ENCODE data around the gene EPDR1. TPM values are rescaled to one million over a fixed set of nuclear protein-coding genes. Genes with fewer than 3 reads are reported as not detected.

EPDR1 gene
- 10 to 100 TPM; 19.7 to 24.0 (median 22.9) TPM for total RNA-seq
- 13.9 TPM for polyA plus RNA-seq
- long read RNA-seq, donor 1, transcript EPDR1-201 (3 exons, 2,599 nt): major isoform, 60 of 66 reads
- long read RNA-seq, donor 1, partial matches to known transcripts: 2 of 66 reads
- long read RNA-seq, donor 1, other reads (novel, unspliced or antisense): 1 of 66 reads
- long read RNA-seq, donor 2, transcript EPDR1-201 (3 exons, 2,599 nt): major isoform, 15 of 19 reads
- long read RNA-seq, donor 2, partial matches to known transcripts: 0 of 19 reads
- long read RNA-seq, donor 2, other reads (novel, unspliced or antisense): 2 of 19 reads
- long read RNA-seq, donor 3, transcript EPDR1-201 (3 exons, 2,599 nt): major isoform, 29 of 33 reads
- long read RNA-seq, donor 3, partial matches to known transcripts: 1 of 33 reads
- long read RNA-seq, donor 3, other reads (novel, unspliced or antisense): 2 of 33 reads
- long read RNA-seq, donor 4, transcript EPDR1-201 (3 exons, 2,599 nt): major isoform, 23 of 27 reads
- long read RNA-seq, donor 4, partial matches to known transcripts: 0 of 27 reads
- long read RNA-seq, donor 4, other reads (novel, unspliced or antisense): 0 of 27 reads

DNA sequence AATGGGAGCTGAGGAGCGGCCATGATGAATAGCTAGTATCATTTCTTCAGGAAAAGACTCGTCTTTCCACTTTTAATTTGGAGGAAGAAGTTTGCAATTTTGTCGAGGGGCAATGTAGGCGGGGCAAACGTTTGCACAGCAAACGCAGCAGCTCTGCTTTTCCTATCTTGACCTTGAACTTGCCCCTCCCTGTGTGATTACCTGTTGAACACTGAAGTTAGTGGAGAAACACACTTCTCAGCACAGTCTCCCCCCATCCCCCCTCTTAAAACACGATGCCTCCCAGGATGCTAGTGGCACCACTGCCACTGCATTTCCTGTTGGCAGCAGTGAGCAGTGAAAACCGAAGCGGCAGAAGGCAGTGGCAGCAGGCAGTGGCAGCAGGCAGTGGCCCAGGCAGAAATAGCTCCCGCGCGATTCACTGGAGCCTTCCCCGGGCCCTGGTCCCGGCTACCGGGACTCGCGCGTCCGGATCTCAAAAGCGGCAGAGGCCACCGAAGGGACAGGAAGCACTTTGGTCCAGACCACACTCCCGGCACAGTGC, at the start of gene EPDR1:
EPDR1 (plus strand) TSS at position 336 of the 544 bp plus-strand sequence. CDS start 300 bp downstream, outside the sequence.
- ATAC-seq (peak; percentile 70 to 71), DNase-seq (peak; percentile 54 to 84 (median 84))
- intact Hi-C loops (cut with DNase I): no loop called here
- 14% methylated on average over 22 of the region's 22 CpGs for WGBS
- H3K4me1 ChIP-seq (ENCODE audit: control insufficient read depth, insufficient read depth, low read length): no peaks in the 10 kb centered on the region
- H3K9me3 ChIP-seq (ENCODE audit: control insufficient read depth, low read length): no peaks in the 10 kb centered on the region
- H3K4me3 ChIP-seq (ENCODE audit: low read length): peak within 1 kb of the TSS; percentile 46
- H3K27ac ChIP-seq (ENCODE audit: low read length): peak within 1 kb of the TSS; percentile 26
- no peaks in the 10 kb centered on the region for H3K27me3 ChIP-seq (ENCODE audit: control insufficient read depth, insufficient read depth)

DNA sequence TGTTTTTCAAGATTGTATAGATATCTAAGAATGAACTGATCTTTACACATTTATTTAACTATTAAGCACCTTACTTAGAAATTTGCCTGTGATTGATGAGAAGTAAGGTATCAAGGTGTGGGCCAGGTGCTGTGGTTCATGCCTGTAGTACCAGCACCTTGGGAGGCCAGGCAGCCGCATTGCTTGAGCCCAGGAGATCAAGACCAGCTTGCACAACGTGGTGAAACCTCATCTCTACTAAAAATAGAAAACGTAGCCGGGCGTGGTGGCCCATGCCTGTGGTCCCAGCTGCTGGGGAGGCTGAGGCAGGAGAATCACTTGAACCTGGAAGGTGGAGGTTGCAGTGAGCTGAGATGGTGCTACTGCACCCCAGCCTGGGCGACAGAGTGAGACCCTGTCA, 38.4 kb upstream of the EPDR1 start:
- intact Hi-C loops (cut with DNase I): no loop called here
- WGBS: 88% methylated on average over 6 of the region's 6 CpGs
- Histone ChIP-seq H3K4me1 (ENCODE audit: control insufficient read depth, insufficient read depth, low read length) (no peaks in the 10 kb centered on the region), H3K4me3 (ENCODE audit: low read length) (no peak overlapping the region), H3K9me3 (ENCODE audit: control insufficient read depth, low read length) (no peaks in the 10 kb centered on the region), H3K27ac (ENCODE audit: low read length) (no peak overlapping the region), H3K27me3 (ENCODE audit: control insufficient read depth, insufficient read depth) (no peaks in the 10 kb centered on the region)
- DNase-seq (no peak), ATAC-seq (no peak)

DNA sequence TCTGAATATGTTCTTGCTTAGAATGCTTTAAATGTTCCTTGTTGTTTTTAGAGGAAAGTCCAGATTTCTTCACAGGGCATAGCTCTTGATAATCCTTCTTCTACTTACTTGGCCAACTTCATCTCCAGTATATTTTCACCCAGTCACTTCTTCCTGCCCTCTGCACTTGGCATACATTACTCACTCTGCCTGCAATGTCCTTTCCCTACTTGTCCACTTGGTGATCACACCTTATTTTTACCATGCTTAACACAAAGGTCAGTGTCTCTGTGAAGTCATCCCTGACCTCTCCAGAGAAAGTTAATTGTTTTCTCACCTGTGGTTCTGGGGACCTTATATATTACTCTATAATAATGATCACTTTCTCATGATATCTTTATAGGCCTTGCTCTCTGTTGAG, 27.1 kb upstream of the EPDR1 start:
- ATAC-seq (no peak), DNase-seq (no peak)
- Histone ChIP-seq H3K4me1 (ENCODE audit: control insufficient read depth, insufficient read depth, low read length) (no peaks in the 10 kb centered on the region), H3K27ac (ENCODE audit: low read length) (no peak overlapping the region), H3K27me3 (ENCODE audit: control insufficient read depth, insufficient read depth) (no peaks in the 10 kb centered on the region), H3K9me3 (ENCODE audit: control insufficient read depth, low read length) (no peaks in the 10 kb centered on the region), H3K4me3 (ENCODE audit: low read length) (no peak overlapping the region)
- intact Hi-C loops (cut with DNase I): no loop called here

DNA sequence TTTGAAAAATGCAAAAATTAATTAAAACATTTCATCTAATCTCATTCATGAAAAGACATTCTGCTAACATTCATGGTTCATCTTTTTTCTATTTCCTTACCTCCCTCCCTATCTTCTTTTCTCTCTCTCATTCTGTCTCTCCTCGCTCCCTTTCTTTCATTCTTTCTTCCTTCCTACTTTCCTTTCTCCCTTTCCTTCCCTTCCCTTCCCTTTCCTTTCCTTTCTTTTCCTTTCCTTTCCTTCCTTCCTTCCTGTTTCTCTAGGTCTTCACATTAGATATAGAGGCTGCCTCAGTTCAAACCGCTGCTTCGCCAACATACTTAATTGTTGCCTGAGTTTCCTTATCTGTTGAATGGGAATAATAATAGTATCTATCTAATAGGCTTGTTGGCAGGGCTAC, 25.8 kb upstream of the EPDR1 start:
- Histone ChIP-seq H3K27ac (ENCODE audit: low read length) (no peak overlapping the region), H3K27me3 (ENCODE audit: control insufficient read depth, insufficient read depth) (no peaks in the 10 kb centered on the region), H3K4me1 (ENCODE audit: control insufficient read depth, insufficient read depth, low read length) (no peaks in the 10 kb centered on the region), H3K9me3 (ENCODE audit: control insufficient read depth, low read length) (no peaks in the 10 kb centered on the region), H3K4me3 (ENCODE audit: low read length) (no peak overlapping the region)
- WGBS: 66% methylated on average over 3 of the region's 3 CpGs
- ATAC-seq: no peak
- no peak for DNase-seq
- intact Hi-C loops (cut with DNase I): no loop called here

GRCh38 chr7:37899712-37900247, 20.7 kb upstream of the EPDR1 start:
- WGBS: 71% methylated on average over 3 of the region's 3 CpGs
- intact Hi-C loops (cut with DNase I): loop anchor here in 3 of 4 donors (5.0 to 10.0 kb wide), 3 partner anchors 205 to 325 kb away; no protein-coding TSS in a partner anchor
- no peak for DNase-seq

DNA sequence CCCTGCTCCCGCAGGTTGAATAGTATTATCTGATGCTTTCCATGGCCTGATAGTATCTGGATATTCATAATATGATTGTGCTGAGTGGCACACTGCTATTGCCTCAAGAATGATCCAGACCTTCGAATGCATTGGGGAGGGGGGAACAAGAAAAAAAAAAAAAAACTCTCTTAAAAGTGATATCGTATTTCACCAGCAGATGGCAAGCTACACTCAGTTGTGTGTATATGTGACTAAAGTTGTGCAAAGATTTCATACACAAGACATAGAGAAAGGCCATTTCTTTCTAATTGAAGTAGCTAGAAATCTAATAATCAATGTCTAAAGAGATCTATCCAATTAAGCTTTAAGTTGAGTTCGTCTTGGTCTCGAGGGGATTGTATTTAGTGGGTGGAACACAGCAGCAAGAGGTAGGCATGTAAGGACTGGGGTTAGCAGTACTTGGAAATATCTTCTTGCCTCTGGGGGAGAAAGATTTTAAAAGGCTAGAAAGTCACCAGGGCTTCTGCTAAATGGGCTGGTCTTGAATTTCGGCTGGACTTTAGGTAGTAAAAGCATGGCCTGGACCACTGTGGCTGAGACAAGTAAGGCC, 19.1 kb upstream of the EPDR1 start:
- H3K4me1 ChIP-seq (ENCODE audit: control insufficient read depth, insufficient read depth, low read length): no peaks in the 10 kb centered on the region
- no peaks in the 10 kb centered on the region for H3K27me3 ChIP-seq (ENCODE audit: control insufficient read depth, insufficient read depth)
- no peak overlapping the region for H3K4me3 ChIP-seq (ENCODE audit: low read length)
- WGBS: 18% methylated on average over 6 of the region's 6 CpGs
- ATAC-seq (peak; percentile 47 to 55), DNase-seq (no peak)
- no peak overlapping the region for H3K27ac ChIP-seq (ENCODE audit: low read length)
- intact Hi-C loops (cut with DNase I): loop anchor here in 3 of 4 donors (5.0 to 10.0 kb wide), 3 partner anchors 203 to 323 kb away; no protein-coding TSS in a partner anchor
- H3K9me3 ChIP-seq (ENCODE audit: control insufficient read depth, low read length): no peaks in the 10 kb centered on the region

More at GRCh38 chr7:37899712-37900247, 20.7 kb upstream of the EPDR1 start:
- Histone ChIP-seq H3K4me3 (ENCODE audit: low read length) (no peak overlapping the region), H3K27me3 (ENCODE audit: control insufficient read depth, insufficient read depth) (no peaks in the 10 kb centered on the region), H3K9me3 (ENCODE audit: control insufficient read depth, low read length) (no peaks in the 10 kb centered on the region), H3K27ac (ENCODE audit: low read length) (no peak overlapping the region), H3K4me1 (ENCODE audit: control insufficient read depth, insufficient read depth, low read length) (no peaks in the 10 kb centered on the region)
- no peak for ATAC-seq

GRCh38 chr7:37901890-37902524, 18.4 kb upstream of the EPDR1 start:
- DNase-seq (no peak), ATAC-seq (peak; percentile 45 to 62)
- no peak overlapping the region for H3K4me3 ChIP-seq (ENCODE audit: low read length)
- H3K9me3 ChIP-seq (ENCODE audit: control insufficient read depth, low read length): no peaks in the 10 kb centered on the region
- H3K4me1 ChIP-seq (ENCODE audit: control insufficient read depth, insufficient read depth, low read length): no peaks in the 10 kb centered on the region
- 92% methylated on average over 2 of the region's 2 CpGs for WGBS
- no peaks in the 10 kb centered on the region for H3K27me3 ChIP-seq (ENCODE audit: control insufficient read depth, insufficient read depth)
- intact Hi-C loops (cut with DNase I): loop anchor here in 3 of 4 donors (5.0 to 10.0 kb wide), 3 partner anchors 203 to 323 kb away; no protein-coding TSS in a partner anchor
- no peak overlapping the region for H3K27ac ChIP-seq (ENCODE audit: low read length)

- DNase-seq: no peak
- intact Hi-C loops (cut with DNase I): loop anchor here in 3 of 4 donors (5.0 to 10.0 kb wide), 3 partner anchors 196 to 316 kb away; no protein-coding TSS in a partner anchor
- no peaks in the 10 kb centered on the region for H3K27me3 ChIP-seq (ENCODE audit: control insufficient read depth, insufficient read depth)
- no peak overlapping the region for H3K4me3 ChIP-seq (ENCODE audit: low read length)
- 48% methylated on average over 1 of the region's 1 CpG for WGBS
- no peaks in the 10 kb centered on the region for H3K9me3 ChIP-seq (ENCODE audit: control insufficient read depth, low read length)
- ATAC-seq: peak; percentile 86 to 87
- H3K4me1 ChIP-seq (ENCODE audit: control insufficient read depth, insufficient read depth, low read length): no peaks in the 10 kb centered on the region
- H3K27ac ChIP-seq (ENCODE audit: low read length): no peak overlapping the region
These were observed 12.1 kb upstream of the EPDR1 start for GRCh38 chr7:37908221-37908788.

DNA sequence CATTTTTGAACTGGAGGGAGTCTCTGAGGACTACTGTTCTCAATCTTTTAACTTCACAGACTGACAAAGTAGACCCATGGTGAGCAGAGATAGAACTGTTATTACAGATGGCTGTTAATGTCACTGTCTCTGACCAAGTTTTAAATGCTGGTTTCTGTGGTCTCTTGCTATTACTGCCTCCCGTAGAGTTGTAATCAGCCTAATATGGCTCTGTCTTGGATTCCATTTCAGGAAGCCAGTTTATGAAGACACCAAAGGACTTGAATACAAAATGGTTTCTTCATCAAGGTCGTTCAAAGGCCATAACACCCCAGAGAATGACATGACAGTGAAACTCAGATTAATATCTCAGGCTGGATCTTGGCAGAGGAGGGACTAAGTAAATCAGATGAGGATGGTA, 7.7 kb upstream of the EPDR1 start:
- 50% methylated on average over 2 of the region's 2 CpGs for WGBS
- Histone ChIP-seq H3K27me3 (ENCODE audit: control insufficient read depth, insufficient read depth) (no peaks in the 10 kb centered on the region), H3K4me1 (ENCODE audit: control insufficient read depth, insufficient read depth, low read length) (no peaks in the 10 kb centered on the region), H3K4me3 (ENCODE audit: low read length) (no peak overlapping the region), H3K27ac (ENCODE audit: low read length) (no peak overlapping the region), H3K9me3 (ENCODE audit: control insufficient read depth, low read length) (no peaks in the 10 kb centered on the region)
- intact Hi-C loops (cut with DNase I): no loop called here
- DNase-seq (no peak), ATAC-seq (no peak)

GRCh38 chr7:37915438-37915837, 5.0 kb upstream of the EPDR1 start:
- H3K9me3 ChIP-seq (ENCODE audit: control insufficient read depth, low read length): no peaks in the 10 kb centered on the region
- no peaks in the 10 kb centered on the region for H3K27me3 ChIP-seq (ENCODE audit: control insufficient read depth, insufficient read depth)
- H3K4me1 ChIP-seq (ENCODE audit: control insufficient read depth, insufficient read depth, low read length): no peaks in the 10 kb centered on the region
- no peak overlapping the region for H3K27ac ChIP-seq (ENCODE audit: low read length)
- DNase-seq (peak in 2 of 3 donors; percentile 38), ATAC-seq (no peak)
- 14% methylated on average over 5 of the region's 5 CpGs for WGBS
- no peak overlapping the region for H3K4me3 ChIP-seq (ENCODE audit: low read length)
- intact Hi-C loops (cut with DNase I): no loop called here
